GM19455 (cell line): ENCODE measurements around the gene NUP205.
"Not testable (repeated sequence)": the region's sequence is repeated elsewhere in the genome, so short reads cannot be mapped to it uniquely, and the experiment has no call there.

Experiments used
- ATAC-seq: cut with Tn5 transposase; IDR thresholded peaks from one replicate; pipeline ENCODE4 v1.9.1; 2021; ENCODE audit not compliant: unreplicated experiment

The NUP205 gene

DNA sequence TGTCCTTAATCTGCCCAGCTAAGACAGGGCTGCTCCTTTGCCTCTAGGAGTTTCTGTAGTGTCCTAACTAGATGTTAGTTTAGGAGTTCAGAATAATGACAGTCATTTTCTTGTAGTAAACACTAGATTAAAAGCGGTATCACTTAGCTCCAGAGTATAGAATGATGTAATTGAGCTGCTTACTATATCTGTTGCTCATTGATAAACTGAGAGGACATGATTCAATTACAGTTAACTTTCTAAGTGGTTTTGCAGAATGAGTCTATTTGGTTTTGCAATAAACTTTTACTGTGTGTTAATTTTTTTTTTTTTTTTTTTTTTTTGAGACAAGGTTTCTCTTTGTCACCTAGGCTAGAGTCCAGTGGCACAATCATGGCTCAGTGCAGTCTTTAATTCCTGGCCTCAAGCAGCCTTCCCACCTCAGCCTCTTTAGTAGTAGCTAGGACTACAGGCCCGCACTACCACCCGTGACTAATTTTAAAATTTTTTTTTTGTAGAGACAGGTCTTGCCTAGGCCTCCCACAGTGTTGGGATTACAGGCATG lies 106.4 kb downstream of the NUP205 start:
- no peak for ATAC-seq

DNA sequence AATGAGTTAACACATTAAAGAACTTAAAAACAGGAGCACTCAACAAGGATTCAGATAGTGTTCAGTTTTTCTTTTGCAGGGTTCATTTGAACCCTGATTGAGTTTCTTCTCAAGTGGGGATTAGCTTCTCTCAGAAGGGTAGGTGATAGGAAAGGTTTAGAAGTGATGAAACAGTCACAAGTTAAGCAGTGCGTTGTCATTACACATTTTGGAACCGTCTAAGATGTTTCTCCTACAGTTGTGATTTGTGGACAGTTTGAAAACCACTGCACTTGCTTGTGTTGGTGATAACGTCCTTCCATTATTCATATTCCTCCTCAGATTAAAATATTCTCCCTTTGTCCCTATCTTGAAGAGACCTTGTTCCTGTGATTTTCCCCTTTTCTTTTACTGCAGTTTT lies 107.3 kb downstream of the NUP205 start:
- no peak for ATAC-seq

DNA sequence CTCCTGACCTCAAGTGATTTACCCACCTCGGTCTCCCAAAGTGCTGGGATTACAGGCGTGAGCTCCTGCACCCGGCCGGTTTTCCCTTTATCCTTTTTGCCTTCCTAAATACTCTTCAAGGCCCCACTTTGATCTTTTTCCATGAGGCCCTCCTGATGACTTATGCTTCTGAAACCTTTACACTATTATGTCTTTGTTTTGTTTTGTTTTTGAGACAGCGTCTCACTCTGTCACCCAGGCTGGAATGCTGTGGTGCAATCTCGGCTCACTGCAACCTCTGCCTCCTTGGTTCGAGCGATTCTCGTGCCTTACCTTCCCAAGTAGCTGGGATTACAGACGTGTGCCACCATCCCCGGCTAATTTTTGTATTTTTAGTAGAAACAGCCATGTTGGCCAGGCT lies 108.4 kb downstream of the NUP205 start:
- ATAC-seq = no peak

DNA sequence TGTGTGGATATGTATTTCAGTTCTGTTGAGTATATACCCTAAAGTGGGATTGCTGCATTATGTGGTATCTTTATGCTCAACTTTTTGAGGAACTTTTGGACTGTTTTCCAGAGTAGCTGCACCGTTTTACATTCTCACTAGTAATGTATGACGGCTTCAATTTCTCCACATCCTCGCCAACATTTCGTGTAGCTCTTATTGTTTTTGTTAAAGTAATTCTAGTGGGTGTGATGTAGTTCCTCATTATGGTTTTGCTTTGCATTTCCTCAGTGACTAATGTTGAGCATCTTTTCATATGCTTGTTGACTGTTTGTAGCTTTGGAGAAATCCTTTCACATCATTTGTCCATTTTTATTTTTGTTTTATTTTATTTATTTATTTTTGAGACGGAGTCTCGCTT lies 109.1 kb downstream of the NUP205 start:
- ATAC-seq = no peak

DNA sequence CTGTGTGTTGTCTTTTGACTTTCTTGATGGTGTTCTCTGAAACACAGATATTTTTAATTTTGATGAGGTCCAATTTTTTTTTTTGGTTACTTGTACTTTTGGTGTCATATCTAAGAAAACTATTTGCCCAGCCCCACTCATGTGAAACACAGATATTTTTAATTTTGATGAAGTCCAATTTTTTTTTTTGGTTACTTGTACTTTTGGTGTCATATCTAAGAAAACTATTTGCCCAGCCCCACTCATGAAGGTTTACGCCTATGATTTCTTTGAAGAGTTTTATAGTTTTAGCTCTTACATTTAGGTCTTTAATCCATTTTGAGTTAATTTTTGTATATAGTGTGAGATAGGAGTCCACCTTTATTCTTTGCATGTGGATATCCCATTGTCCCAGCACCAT lies 109.9 kb downstream of the NUP205 start:
- not testable (repeated sequence) for ATAC-seq

DNA sequence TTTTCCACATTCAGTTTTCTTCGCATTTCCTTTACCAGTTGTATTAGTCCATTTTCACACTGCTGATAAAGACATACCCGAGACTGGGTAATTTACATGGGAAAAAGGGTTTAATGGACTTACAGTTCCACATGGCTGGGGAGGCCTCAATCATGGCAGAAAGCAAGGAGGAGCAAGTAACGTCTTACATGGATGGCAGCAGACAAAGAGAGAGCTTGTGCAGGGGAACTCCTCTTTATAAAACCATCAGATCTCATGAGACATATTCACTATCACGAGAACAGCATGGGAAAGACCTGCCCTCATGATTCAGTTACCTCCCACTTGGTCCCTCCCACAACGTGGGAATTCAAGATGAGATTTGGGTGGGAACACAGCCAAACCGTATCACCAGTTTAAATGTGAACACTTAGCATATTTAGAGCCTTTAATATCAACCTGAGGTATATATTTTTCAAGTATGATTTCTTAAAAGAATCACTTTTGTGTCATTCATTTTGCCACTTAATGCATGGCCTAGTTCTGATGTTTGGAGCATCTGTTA lies 111.2 kb downstream of the NUP205 start:
- ATAC-seq = not testable (repeated sequence)

DNA sequence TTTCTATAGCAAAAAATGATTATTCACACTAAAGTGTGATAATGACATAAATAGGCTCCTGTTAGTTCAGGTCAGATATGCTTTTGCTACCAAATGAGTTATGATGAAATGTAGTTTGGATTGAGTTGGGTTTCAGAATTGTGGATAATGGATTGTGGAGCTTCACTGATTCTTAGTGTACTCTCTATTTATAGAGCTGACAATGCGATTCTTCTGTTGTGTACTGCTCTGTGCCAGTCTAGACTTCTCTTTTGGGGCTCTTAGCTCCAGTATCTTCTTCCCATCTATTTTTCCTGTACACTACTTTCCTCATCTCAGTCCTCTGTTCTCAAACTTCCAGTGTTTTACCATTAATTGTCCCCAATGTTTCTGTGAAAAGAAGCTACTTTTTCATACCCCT lies 112.1 kb downstream of the NUP205 start:
- ATAC-seq = no peak

DNA sequence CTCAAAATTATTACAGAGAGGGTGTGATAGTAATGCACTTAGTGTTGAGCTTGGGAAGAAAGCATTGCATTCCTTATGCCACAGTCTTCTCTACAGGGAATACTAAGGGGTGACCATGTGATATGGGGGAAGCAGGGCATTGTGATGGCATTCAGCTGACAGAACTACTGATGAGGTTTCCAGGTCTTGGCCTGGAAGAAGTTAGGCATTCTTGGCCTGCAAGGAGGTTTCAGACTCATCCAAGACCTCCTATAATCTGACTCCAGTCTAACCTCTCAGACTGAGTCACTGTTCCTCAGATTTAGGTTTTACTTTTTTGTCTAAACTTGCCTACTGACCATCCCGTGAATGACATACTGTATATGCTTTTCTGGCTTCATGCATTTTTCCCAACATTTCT lies 112.5 kb downstream of the NUP205 start:
- ATAC-seq = no peak

DNA sequence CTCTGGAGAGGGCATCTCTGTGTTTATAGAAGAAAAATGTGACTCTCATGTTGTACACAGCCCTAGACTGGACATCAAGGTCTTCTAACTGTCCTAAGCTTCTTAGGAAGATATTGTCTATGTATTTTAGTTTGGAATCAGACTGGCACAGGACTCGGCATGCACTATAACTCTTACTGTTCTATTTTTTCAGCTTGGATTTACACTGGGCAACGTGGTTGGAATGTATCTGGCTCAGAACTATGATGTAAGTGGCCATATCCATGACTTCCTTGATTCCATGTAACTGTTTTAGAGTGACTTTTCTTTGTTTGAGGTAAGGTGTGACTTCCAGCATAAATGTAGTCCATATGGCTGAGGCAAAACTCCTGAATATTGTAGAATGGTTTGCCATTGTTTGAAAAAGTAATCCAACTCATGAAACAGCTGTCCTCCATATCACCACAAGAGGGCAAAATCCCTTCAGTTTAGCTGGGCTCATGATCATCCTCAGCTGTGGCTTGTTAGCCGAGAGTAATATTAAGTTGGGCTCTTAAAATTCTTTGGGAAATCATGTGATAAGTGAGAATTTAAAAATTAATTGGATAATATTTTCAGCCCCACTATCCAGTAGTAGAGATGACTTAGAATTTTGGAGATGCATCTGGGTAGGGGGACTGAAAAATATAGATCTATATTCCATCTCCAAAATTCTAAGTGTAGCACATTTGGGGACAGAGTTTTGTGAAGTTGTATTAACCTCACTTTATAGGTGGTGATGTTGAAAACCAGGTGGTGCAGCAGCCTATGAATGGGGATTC lies 115.0 kb downstream of the NUP205 start:
- peak; percentile 87 for ATAC-seq

DNA sequence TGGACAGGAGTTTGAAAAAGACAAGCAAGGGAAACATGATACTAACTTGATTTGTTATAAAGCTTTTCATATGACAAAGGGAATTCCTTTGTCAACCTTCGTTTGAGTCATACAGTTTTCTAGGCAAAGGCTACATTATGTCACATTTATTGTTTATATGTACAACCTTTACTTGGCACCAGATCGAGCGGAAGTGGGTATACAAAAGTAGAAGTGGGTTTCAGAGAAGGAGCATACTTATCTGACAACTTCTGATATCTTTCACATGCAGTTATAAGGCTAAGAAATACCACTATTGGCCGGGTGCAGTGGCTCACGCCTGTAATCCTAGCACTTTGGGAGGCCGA lies 115.6 kb downstream of the NUP205 start:
- ATAC-seq = no peak

DNA sequence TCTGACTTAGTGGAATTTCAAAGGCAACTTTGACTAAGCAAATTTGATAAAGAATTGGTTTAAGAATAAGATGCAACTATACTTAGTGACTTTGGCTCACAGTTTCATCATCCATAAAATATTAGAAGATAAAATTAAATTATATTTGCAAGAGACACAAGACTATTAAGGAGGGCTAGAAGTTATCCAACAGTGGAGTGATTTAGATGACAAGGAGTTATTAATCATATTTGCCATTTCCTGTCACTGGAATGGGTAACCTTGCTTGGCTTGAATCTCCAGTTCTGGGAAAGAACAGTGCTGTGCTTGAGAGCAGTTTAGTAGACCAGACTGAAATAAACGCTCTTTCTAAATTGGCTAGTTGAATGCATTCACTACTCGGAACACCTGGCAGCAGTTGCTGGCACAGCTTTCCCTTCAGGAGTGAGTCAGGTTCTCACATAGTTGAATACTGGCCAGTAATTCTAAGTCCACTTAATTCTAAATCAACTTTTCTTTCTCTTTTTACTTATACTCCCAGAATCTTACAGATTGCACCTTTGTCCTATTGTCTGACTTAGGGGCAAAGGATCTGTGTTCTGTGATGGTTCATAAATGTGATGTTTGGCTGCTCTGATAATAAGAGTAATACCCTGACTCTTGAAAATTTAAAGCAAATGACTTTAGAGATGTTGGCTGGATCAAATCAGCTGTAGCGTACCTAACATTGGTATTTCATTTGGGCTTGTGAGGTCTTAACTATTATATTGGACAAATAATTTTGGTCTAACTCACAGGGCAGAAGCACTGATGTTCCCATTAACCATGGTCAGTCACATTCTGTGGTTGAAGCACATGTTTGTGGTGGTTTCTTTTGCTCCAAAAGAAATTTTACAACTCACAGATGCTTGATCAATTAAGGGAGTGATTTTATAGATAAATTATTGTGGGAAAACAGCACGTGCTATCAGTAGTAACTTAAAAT lies 121.2 kb downstream of the NUP205 start:
- no peak for ATAC-seq

DNA sequence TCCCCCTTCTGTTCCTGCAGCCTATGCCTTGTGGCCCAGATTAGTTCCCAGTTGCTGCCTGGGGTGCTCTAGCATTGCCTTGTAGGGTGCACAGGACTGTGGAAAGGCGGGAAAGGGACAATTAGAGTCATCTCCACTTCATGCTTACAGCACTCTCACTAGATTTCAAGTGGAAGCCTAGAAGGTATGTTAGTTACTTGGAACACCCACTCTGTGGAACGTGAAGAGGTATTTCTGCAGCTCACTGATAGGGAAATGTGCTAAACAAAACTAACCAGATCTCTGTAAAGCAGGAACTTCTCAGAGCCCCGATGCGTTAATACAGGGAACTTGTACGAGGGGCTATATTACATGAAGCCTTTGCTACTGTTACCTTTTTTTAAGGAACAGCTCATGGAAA lies 124.0 kb downstream of the NUP205 start:
- no peak for ATAC-seq

DNA sequence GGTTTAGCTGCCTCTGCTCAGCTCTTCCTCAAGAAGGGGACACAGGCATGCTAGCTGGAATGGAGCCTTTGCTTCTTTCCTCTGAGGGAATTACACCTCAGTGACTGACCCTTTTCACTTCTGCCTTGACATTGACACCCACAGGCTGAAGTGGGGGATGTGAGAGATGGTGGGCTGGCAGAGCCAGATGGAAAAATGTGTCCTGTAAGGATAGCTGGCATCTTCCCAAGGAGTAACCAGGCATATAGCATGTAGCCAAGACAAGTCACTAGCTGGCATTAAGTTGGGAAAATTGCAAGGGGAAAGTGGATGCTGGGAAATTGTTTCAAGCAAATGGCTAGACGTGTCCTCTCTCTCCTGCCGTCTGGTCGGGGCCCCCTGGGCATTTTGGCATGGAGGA lies 124.5 kb downstream of the NUP205 start:
- ATAC-seq = no peak

DNA sequence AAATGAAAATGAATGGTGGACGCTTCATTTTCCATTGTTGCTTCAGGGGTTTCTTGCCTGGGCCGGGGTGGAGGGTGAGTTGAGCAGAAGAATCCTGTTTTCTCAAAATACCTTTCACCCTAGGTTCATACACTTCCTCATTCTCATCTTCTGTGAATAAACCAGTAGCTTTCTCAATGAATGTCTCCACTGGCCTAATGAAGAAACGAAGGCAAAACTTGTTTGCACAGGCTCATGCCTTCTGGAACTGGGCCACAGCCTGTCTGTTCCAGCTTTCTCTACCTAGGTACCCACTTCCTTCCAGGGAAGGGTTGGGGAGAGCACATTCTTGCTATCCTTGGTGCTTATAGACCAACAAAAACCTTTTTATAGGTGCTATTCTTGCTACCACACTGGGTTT lies 125.9 kb downstream of the NUP205 start:
- ATAC-seq = no peak

DNA sequence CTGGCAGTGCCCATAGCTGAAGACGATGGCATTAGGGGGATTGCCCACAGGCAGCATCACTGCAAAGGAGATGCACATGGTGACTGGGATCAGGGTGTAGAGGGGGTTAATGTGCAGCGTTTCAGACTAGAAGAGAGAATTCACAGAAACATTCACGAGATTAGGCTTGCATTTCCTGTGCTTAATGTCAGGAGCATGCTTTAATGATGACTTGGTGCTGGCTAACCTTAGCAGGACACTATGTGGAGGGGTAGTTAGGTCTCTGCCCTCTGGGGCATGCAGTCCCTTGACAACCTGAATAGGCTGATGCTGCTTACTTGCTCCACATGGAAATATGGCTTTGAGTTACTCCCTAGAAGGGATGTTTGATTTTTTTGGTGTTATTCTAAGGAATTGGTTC lies 126.4 kb downstream of the NUP205 start:
- ATAC-seq = no peak

DNA sequence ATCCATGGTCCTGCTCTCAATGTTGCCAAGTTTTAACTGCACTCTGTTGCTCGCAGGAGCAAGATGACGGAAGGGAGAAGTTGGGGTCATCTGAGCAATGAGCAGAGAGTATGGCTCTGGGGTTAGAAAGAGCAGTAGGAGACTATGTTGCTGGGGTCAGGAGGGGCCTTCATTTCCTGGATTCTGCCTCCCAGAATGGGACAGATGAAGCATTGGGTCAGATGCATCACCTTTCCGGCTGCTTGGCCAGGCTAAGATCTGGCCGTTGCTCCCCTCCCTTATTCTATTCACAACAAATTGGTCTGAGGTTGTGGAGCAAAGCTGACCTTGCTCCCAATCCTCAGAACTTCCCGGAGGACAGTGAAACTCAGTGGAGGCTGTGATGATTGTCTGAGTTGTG lies 127.0 kb downstream of the NUP205 start:
- ATAC-seq = no peak

DNA sequence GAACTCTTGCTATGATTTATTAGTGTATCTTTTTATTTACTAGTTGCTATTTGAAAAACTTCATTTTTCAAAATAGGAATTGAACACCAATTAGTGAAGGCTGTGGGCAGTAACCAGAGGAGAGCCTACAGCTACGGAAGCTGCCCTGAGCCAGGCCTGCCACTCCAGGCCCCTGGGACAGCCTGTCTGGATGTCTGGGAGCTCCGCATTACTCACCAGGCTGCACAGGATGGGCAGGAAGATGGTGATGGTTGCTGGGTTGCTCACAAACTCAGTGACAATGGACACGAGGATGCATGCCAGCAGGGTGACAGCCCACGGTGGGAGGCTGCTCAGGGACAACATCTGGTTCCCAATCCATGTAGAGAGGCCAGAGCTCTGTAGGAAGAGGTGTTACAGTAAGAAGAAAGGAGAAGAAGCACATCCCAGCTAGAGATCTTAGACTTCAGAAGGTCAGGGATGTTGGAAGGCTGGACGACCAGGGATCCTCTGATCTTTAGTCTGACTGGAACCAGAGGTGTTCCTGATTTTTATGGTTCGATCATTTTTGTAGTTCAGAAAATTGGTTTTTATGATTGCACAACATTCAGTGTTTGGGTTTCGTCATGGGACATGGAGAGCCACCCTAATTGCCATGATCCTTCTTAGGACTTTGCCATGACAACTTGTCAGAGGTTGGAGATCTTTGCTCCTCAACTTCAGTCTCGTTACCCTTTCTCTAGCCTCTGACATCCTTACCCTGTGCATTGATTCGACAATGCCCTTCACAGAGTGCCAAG lies 127.8 kb downstream of the NUP205 start:
- ATAC-seq = no peak

DNA sequence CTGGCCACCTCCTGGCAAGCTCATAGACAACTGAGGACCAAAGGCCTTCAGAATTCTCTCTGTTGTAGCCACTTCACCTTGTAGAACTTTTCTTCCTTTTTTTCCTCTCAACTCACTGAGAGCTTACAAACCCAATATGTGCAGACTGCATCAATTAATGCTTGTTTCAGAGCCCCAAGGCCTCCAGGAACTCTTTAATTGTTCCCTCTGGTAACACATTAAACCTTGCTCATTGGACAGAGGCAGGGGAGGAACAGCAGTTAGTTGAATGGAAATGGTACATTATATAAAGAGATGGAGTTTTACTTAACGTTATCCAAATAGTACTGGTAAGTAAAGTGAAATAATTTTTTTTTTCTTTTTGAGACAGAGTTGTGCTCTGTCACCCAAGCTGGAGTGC lies 129.7 kb downstream of the NUP205 start:
- ATAC-seq = no peak

DNA sequence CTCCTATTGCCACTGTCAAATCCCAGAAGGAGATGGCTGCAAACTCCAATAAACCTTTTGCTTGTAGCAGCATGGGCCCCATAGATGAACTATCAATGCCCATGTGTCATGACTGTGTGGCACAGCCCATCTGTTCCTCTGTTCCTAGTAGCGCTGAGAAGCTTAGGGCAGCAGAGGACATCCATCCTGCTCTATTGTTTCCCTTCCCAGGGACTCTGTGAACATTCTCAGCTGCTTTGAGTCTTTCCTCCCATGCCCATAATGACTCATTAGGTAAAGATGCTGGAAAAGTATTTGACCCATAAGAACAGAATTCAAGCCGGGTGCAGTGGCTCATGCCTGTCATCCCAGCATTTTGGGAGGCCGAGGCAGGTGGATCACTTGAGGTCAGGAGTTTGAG lies 132.8 kb downstream of the NUP205 start:
- ATAC-seq = no peak

DNA sequence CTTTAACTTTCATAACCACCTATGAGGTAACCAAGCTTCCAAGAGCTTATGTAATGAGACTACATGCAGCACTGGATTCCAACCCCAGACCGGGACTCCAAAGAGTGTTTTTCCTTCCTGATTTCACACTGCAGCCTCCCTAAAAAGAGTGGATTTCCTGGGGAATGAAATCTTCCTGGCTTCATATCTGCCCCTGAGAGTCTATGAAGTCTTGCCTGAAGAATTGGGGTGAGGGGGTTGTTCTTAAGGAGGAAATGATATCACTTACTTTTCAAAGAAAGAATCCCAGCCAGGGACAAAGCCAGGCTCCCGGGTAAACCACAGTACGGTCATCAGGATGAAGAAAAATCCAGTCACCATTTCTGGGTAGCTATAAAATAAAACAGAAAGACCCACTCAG lies 134.3 kb downstream of the NUP205 start:
- ATAC-seq = no peak

DNA sequence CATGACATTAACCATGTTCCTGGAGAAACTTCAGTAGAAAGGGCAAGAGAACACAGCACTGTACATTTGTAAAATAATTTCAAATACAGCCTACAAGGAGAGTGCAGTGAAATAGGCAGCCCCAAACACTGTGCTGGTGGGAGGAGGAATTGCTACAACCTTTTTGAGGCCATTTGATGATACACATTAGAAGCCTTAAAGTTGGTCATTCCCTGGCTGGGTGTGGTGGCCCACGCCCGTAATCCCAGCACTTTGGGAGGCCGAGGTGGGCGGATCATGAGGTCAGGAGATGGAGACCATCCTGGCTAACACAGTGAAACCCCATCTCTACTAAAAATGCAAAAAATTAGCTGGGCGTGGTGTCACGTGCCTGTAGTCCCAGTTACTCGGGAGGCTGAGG lies 134.9 kb downstream of the NUP205 start:
- not testable (repeated sequence) for ATAC-seq
